GM03348 (cell line): ENCODE results near the gene MARCHF6.
A peak's percentile ranks its signal among the peaks of the same experiment; 100 is the strongest.

Experiments
- DNase-seq: peaks from one replicate; pipeline ENCODE4 v3.0.0; 2012; ENCODE audit warnings: low spot score

The MARCHF6 gene

DNA sequence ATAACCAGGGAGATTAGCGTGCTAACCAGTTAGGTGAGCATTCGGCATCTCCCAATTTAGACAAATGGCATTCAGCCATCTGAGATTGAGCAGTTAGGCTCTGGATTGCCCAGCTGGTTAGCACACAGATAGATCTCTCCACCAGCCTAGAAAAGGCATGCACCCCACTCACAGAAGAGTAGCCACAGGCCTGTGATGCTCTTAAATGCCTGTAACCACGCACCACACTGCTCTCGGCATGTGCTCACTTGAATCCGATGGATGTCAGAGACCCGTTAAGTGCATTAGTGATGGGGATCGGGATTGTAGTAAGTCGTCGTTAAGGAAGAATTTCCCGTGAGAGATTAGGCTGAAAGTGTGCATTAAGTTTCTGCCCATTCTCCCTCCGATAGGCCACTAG, 23.0 kb downstream of the MARCHF6 start:
- no peak for DNase-seq

DNA sequence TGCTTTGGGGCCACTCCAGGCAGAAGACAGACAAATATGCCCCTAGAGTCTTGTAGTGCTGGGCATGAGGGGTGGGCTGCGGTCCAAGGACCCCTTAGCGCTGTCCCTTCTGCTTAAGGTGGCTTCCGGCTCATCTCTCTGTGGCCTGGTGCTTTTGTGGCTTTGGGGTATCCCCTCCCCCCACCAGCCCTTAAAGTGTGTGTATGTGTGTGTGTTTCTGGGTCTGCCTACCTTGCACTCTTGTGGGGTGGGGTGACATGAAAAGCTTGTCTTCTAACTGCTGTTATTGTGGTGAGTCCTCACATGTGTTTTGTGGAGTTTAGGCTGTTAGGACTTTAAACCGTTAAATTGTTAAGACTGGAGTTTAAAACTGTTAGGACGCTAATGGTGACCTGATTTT, 23.6 kb downstream of the MARCHF6 start:
- DNase-seq = no peak

- DNase-seq = no peak
Observed at GRCh38 chr5:10381803-10382202, 28.3 kb downstream of the MARCHF6 start.

GRCh38 chr5:10384483-10384882, 31.0 kb downstream of the MARCHF6 start:
- DNase-seq = no peak

- DNase-seq = no peak
Observed at GRCh38 chr5:10387690-10388089, 34.2 kb downstream of the MARCHF6 start.

DNA sequence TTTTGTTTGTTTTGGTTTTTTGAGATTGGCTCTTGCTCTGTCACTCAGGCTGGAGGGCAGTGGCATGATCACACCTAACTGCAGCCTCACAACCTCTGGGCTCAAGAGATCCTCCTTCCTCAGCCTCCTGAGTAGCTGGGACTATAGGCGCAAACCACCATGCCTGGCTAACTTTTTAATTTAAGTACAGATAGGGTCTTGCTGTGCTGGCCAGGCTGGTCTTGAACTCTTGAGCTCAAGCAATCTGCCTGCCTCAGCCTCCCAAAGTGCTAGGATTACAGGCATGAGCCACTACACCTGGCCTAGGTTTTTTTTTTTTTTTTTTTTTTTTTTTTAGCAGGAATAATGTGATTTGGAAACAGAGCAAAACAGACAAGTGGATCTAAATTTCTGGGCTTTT, 37.6 kb downstream of the MARCHF6 start:
- DNase-seq = no peak

GRCh38 chr5:10392567-10393328, 39.3 kb downstream of the MARCHF6 start:
- DNase-seq = peak; percentile 52

- peak; percentile 73 for DNase-seq
Observed at GRCh38 chr5:10393491-10393890, 40.0 kb downstream of the MARCHF6 start.

GRCh38 chr5:10396552-10396951, 43.1 kb downstream of the MARCHF6 start:
- no peak for DNase-seq

DNA sequence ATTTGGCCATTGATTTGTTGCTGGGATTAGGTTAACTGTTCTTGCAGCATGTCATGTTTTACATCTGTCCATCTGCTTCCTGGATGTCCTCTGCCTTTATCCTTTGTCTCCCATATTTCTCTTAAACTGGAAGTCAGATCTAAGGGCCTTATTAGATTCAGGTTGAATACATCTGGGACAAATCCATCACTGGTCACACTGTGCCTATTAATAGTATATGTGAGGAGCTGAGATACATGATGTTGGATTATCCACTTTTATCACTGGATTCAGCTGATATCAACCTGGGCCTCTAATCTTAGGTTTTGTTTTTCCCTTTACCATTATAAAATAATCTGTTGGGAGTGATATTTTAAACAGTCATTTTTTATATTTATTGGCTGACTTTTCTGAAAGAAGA, 46.3 kb downstream of the MARCHF6 start:
- no peak for DNase-seq

- no peak for DNase-seq
Observed at GRCh38 chr5:10400411-10400810, 46.9 kb downstream of the MARCHF6 start.

DNA sequence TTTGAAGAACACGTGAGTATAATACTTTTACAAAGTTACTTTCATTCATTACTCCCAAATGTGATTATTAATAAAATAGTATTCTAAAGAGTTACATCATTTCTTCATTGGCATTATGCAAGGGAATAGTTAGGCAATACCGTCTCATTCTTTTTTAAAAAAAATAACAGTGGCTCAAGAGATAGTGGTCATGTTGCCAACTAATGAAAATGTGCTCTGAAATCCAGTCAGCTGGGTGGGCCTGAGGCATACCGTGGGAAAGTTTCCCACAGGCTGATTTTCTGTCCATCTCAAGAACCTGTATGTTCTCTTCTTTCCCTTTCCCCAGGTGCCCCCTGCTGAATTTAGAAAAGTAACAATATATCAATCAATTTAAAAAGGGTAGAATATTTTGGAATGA, 47.3 kb downstream of the MARCHF6 start:
- peak; percentile 48 for DNase-seq

DNA sequence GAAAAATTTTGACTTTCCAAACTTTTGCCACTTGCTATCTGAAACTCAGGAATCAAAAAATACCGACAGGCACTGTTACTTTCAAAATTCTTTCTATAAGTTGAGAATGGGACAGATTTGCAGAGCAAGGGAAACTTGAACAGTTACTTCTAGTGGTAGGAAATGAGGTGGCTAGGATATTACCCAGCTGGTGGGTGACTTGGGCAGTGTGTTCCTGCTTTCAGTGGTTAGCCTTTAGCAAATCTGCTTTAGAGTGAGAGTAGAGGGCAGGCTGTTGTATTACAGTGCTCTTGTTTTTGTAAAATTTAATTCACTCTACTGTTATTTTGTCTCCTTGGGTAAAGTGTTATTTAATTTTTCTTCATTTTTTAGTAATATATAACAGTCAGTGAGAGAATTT, 48.0 kb downstream of the MARCHF6 start:
- DNase-seq = no peak
